Mammary epithelial cell (primary cell): ENCODE measurements around the gene MICU1.
"Not testable (repeated sequence)": the region's sequence is repeated elsewhere in the genome, so short reads cannot be mapped to it uniquely, and the experiment has no call there.

Experiments used
- EZH2 ChIP-seq: IDR thresholded peaks from 2 replicates; pipeline ENCODE4 v1.6.1; 2012; ENCODE audit warnings: low read length, inconsistent platforms, borderline replicate concordance
- TF ChIP-seq, protein P1 (sequence below), 2 donors: IDR thresholded peaks in 1 of 2; conservative IDR thresholded peaks in 1 of 2; 2 replicates each; pipeline ENCODE4 v1.5.1; 2011 to 2012; ENCODE audit warnings: inconsistent platforms in 2 of 2, low read length in 2 of 2, mild to moderate bottlenecking in 2 of 2, control low read depth in 1 of 2, low read depth in 1 of 2; ENCODE audit not compliant: insufficient read depth in 1 of 2; ENCODE audit errors: extremely low read depth in 1 of 2

DNA sequence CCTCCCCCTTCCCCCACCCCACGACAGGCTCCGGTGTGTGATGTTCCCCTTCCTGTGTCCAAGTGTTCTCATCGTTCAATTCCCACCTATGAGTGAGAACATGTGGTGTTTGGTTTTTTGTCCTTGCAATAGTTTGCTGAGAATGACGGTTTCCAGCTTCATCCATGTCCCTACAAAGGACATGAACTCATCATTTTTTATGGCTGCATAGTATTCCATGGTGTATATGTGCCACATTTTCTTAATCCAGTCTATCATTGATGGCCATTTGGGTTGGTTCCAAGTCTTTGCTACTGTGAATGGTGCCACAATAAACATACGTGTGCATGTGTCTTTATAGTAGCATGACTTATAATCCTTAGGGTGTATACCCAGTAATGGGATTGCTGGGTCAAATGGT is 48.3 kb upstream of the MICU1 start:
- TF ChIP-seq, protein P1, sequence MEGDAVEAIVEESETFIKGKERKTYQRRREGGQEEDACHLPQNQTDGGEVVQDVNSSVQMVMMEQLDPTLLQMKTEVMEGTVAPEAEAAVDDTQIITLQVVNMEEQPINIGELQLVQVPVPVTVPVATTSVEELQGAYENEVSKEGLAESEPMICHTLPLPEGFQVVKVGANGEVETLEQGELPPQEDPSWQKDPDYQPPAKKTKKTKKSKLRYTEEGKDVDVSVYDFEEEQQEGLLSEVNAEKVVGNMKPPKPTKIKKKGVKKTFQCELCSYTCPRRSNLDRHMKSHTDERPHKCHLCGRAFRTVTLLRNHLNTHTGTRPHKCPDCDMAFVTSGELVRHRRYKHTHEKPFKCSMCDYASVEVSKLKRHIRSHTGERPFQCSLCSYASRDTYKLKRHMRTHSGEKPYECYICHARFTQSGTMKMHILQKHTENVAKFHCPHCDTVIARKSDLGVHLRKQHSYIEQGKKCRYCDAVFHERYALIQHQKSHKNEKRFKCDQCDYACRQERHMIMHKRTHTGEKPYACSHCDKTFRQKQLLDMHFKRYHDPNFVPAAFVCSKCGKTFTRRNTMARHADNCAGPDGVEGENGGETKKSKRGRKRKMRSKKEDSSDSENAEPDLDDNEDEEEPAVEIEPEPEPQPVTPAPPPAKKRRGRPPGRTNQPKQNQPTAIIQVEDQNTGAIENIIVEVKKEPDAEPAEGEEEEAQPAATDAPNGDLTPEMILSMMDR (conservative IDR thresholded peaks at IDR 0.05 in 1 of 2, IDR thresholded peaks at IDR 0.05 in 1 of 2; ENCODE audit: extremely low read depth in 1 of 2, insufficient read depth in 1 of 2, low read depth in 1 of 2, low read length in 2 of 2), result not testable (repeated sequence)
- TF ChIP-seq EZH2, result not testable (repeated sequence)
